HepG2 (cell line): Measurements from ENCODE around the gene COPS8. TPM values are rescaled to one million over a fixed set of nuclear protein-coding genes. Genes with fewer than 3 reads are reported as not detected.

Source experiments
- CEBPG ChIP-seq: IDR thresholded peaks from 2 replicates; pipeline ENCODE4 v1.6.1; 2016
- JARID2 ChIP-seq: sonication (generic); formaldehyde crosslinking; IDR thresholded peaks from 2 replicates; pipeline ENCODE4 v1.8.1; 2023; ENCODE audit warnings: missing genetic modification reagents, inconsistent platforms; ENCODE audit not compliant: insufficient replicate concordance
- MLXIP ChIP-seq: sonication (generic); formaldehyde crosslinking; IDR thresholded peaks from 2 replicates; pipeline ENCODE4 v1.9.0; 2021; ENCODE audit warnings: missing genetic modification reagents, borderline replicate concordance
- MTF2 ChIP-seq: sonication (generic); formaldehyde crosslinking; IDR thresholded peaks from 2 replicates; pipeline ENCODE4 v1.5.0; 2020; ENCODE audit warnings: missing genetic modification reagents, borderline replicate concordance
- RBFOX2 ChIP-seq: fragments of 200-400 bp; formaldehyde crosslinking; IDR thresholded peaks from 2 replicates; pipeline ENCODE4 v1.6.1; 2017; ENCODE audit warnings: low read depth, mild to moderate bottlenecking, low read length
- SMARCC2 ChIP-seq: fragments of 450-650 bp; IDR thresholded peaks from 2 replicates; pipeline ENCODE4 v1.6.1; 2017; ENCODE audit warnings: antibody characterized with exemption, mild to moderate bottlenecking
- ZNF326 ChIP-seq: sonication (generic); formaldehyde crosslinking; IDR thresholded peaks from 2 replicates; pipeline ENCODE4 v1.4.0; 2020; ENCODE audit warnings: missing genetic modification reagents, borderline replicate concordance
- ZNF609 ChIP-seq: sonication (generic); formaldehyde crosslinking; IDR thresholded peaks from 2 replicates; pipeline ENCODE4 v1.4.0; 2020; ENCODE audit warnings: mild to moderate bottlenecking, missing genetic modification reagents, borderline replicate concordance
- polyA plus RNA-seq, 8 experiments: library from polyadenylated mRNA; depleted of rRNA in 3 of 8; stranded (reverse) in 7 of 8; unstranded in 1 of 8; fragments of >200 nt; fragmentation: Illumina TruSeq in 4 of 8; extraction: Trizol in 4 of 8; gene quantifications; 2 replicates each; pipeline versions ENCODE4 v1.2.1 to v1.2.3, GENCODE V29; 2011 to 2016; ENCODE audit warnings: low read depth in 4 of 8, missing spikeins in 1 of 8, mixed read lengths in 1 of 8; ENCODE audit not compliant: insufficient read depth in 1 of 8
- total RNA-seq, 5 experiments: library from RNA; depleted of rRNA; stranded (reverse); fragments of >200 nt; fragmentation: Illumina TruSeq; extraction: Trizol; gene quantifications; 2 replicates each; pipeline ENCODE4 v1.2.3, GENCODE V29; 2016; ENCODE audit warnings: low read depth in 1 of 5
- TF ChIP-seq, protein P1 (sequence below): sonication (generic); formaldehyde crosslinking; IDR thresholded peaks from 2 replicates; pipeline ENCODE4 v1.4.0; 2020; ENCODE audit warnings: missing genetic modification reagents
- TF ChIP-seq, protein P2 (sequence below), 2 experiments: sonication (generic) in 1 of 2; formaldehyde crosslinking in 1 of 2; IDR thresholded peaks; 2 replicates each; pipeline versions ENCODE4 v1.4.0 to v1.6.1; 2016 to 2020; ENCODE audit warnings: borderline replicate concordance in 1 of 2, low read depth in 1 of 2, mild to moderate bottlenecking in 1 of 2, missing genetic modification reagents in 1 of 2

Gene COPS8
- total and polyA plus RNA-seq, 2 of the 13 experiments (the other 11 are each of a cell fraction or from before 2014, with no cell fraction given) = 86.3 to 96.6 TPM

GRCh38 chr2:237075749-237076599 lies 9.7 kb upstream of the COPS8 start (continued):
- TF ChIP-seq, protein P1, sequence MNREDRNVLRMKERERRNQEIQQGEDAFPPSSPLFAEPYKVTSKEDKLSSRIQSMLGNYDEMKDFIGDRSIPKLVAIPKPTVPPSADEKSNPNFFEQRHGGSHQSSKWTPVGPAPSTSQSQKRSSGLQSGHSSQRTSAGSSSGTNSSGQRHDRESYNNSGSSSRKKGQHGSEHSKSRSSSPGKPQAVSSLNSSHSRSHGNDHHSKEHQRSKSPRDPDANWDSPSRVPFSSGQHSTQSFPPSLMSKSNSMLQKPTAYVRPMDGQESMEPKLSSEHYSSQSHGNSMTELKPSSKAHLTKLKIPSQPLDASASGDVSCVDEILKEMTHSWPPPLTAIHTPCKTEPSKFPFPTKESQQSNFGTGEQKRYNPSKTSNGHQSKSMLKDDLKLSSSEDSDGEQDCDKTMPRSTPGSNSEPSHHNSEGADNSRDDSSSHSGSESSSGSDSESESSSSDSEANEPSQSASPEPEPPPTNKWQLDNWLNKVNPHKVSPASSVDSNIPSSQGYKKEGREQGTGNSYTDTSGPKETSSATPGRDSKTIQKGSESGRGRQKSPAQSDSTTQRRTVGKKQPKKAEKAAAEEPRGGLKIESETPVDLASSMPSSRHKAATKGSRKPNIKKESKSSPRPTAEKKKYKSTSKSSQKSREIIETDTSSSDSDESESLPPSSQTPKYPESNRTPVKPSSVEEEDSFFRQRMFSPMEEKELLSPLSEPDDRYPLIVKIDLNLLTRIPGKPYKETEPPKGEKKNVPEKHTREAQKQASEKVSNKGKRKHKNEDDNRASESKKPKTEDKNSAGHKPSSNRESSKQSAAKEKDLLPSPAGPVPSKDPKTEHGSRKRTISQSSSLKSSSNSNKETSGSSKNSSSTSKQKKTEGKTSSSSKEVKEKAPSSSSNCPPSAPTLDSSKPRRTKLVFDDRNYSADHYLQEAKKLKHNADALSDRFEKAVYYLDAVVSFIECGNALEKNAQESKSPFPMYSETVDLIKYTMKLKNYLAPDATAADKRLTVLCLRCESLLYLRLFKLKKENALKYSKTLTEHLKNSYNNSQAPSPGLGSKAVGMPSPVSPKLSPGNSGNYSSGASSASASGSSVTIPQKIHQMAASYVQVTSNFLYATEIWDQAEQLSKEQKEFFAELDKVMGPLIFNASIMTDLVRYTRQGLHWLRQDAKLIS (CRISPR knock-in tag) = no peak
- no peak for TF ChIP-seq SMARCC2
- TF ChIP-seq, protein P2, sequence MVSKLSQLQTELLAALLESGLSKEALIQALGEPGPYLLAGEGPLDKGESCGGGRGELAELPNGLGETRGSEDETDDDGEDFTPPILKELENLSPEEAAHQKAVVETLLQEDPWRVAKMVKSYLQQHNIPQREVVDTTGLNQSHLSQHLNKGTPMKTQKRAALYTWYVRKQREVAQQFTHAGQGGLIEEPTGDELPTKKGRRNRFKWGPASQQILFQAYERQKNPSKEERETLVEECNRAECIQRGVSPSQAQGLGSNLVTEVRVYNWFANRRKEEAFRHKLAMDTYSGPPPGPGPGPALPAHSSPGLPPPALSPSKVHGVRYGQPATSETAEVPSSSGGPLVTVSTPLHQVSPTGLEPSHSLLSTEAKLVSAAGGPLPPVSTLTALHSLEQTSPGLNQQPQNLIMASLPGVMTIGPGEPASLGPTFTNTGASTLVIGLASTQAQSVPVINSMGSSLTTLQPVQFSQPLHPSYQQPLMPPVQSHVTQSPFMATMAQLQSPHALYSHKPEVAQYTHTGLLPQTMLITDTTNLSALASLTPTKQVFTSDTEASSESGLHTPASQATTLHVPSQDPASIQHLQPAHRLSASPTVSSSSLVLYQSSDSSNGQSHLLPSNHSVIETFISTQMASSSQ (IDR thresholded peaks at IDR 0.05; ENCODE audit: low read depth) = peak; percentile 22; the same call in 1 of the 2 replicates
- TF ChIP-seq, protein P2 (CRISPR knock-in tag; IDR thresholded peaks at IDR 0.05; ENCODE audit: borderline replicate concordance) = peak; percentile 69; the same call in 1 of the 2 replicates
- TF ChIP-seq ZNF609 (CRISPR knock-in tag) = peak; percentile 89
- TF ChIP-seq MTF2 = peak; percentile 94
- TF ChIP-seq CEBPG (CRISPR knock-in tag) = peak; percentile 21; the same call in 1 of the 2 replicates
- no peak; the same call in 1 of the 2 replicates for TF ChIP-seq MLXIP (CRISPR knock-in tag)
- TF ChIP-seq JARID2 = no peak
- no peak; the same call in 1 of the 2 replicates for TF ChIP-seq RBFOX2
- no peak for TF ChIP-seq ZNF326 (CRISPR knock-in tag)
